Measurements from ENCODE around the gene CDC16. TPM values are rescaled to one million over a fixed set of nuclear protein-coding genes. Genes with fewer than 3 reads are reported as not detected.

The CDC16 gene
- total and polyA plus RNA-seq, 2 of the 8 experiments (the other 6 are each of a cell fraction or from before 2014, with no cell fraction given): 42.5 to 83.4 TPM

DNA sequence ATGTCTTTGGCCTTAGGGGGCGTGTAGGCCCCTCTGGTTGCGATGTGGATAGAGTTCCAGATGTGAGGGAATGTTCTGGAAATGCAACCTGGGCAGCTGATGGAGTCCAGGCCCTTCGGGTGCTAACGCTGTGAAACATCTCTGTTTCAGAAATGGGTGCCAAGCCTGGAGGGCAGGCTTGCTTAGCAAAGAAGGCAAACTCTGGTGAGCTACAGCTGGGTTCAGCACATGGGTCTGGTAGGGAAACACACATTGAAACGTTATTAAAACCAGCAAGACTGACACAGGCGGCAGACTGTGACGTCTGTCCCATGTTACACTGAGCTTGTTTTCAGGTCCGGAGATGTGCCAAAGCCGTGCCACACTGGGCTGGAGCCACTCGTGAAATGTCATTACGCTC, 8.6 kb upstream of the CDC16 start (continued):
- TF ChIP-seq BCL11A (IDR thresholded peaks at IDR 0.05; ENCODE audit: low read depth in 2 of 2, low read length in 2 of 2): no peak
